ENCODE results near the gene ADCY7.

GRCh38 chr16:50274326-50275097 lies 8.2 kb downstream of the ADCY7 start:
- TF ChIP-seq CTCF (conservative IDR thresholded peaks at IDR 0.05; ENCODE audit: low read depth, low read length): no peak
- no peak for TF ChIP-seq EZH2 (IDR thresholded peaks at IDR 0.05; ENCODE audit: low read length, unreplicated experiment)
- TF ChIP-seq EZH2phosphoT487 (IDR thresholded peaks at IDR 0.05; ENCODE audit: borderline replicate concordance, low read length): no peak
